Measurements from ENCODE around the gene ARL4D.

DNA sequence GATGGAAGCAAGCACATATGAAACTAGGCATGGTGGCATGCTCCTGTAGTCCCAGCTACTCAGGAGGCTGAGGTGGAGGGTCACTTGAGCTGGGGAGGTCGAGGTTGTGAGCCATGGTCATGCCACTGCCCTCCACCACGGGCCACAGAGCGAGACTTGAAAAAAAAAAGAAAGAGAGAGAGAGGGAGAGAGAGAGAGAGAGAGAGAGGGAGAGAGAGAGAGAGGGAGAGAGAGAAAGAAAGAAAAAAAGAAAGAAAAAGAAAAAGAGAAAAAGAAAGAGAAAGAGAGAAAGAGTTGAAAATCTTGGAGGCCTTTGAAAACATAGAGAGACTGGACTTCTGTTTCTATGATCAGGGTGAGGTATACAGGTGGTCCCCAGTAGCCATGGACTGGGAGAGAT is 15.4 kb upstream of the ARL4D start:
- TF ChIP-seq, protein P1, sequence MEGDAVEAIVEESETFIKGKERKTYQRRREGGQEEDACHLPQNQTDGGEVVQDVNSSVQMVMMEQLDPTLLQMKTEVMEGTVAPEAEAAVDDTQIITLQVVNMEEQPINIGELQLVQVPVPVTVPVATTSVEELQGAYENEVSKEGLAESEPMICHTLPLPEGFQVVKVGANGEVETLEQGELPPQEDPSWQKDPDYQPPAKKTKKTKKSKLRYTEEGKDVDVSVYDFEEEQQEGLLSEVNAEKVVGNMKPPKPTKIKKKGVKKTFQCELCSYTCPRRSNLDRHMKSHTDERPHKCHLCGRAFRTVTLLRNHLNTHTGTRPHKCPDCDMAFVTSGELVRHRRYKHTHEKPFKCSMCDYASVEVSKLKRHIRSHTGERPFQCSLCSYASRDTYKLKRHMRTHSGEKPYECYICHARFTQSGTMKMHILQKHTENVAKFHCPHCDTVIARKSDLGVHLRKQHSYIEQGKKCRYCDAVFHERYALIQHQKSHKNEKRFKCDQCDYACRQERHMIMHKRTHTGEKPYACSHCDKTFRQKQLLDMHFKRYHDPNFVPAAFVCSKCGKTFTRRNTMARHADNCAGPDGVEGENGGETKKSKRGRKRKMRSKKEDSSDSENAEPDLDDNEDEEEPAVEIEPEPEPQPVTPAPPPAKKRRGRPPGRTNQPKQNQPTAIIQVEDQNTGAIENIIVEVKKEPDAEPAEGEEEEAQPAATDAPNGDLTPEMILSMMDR (IDR thresholded peaks at IDR 0.05) = no peak
- no peak for TF ChIP-seq POLR2A (IDR thresholded peaks at IDR 0.05)
